ENCODE data around the gene CMTR2. TPM values are rescaled to one million over a fixed set of nuclear protein-coding genes. Genes with fewer than 3 reads are reported as not detected.

The CMTR2 gene
- total RNA-seq, 2 donors from 2014 or later: 16.0 to 17.4 TPM

- no peak for TF ChIP-seq CTCF (IDR thresholded peaks at IDR 0.05)
- intact Hi-C loops (cut with DNase I): loop anchor here (10.0 kb wide), 1 partner anchor 60 kb away; no protein-coding TSS in a partner anchor
- H3K9ac ChIP-seq (ENCODE audit: low read depth in 2 of 2, low read length in 2 of 2): no peak overlapping the region
Observed at GRCh38 chr16:71254832-71255525, 34.2 kb downstream of the CMTR2 start.

DNA sequence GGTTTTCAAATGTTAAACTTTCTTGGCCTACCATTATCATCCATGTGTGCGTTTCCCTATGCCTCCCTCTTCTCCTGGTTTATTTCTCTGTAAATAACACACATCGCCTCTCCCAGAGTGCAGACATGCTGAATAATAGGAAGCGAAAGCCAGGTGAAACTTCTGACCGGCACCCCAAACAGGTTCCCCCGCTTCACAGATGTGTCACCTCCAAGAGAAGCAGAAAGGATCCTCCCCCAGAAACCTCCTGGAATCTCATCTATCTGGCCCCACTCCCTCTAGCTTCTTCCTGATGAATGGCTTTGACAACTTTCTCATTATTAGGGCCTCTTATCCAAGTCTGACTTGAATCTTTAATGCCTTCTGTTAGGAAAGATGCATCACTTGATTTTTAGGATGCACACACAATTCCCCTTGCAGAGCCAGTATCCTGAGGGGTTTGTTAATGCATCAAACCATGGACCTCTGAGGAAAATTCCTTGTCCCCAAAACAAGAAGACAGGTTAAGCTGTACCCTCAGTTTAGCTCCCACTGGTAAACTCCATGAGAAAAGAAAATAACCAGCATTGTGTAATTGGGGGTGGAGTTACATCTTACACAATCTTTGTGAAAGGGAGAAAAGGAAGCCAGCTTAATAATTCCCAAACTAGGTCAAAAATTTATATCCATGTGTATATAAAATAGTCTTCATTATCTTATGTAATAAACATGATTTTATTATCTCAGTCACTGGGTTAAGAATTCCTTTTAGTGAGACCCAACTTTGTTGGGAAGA lies 38.6 kb downstream of the CMTR2 start:
- Histone ChIP-seq H3K9ac (ENCODE audit: low read depth in 2 of 2, low read length in 2 of 2) (no peak overlapping the region), H3K4me3 (no peak overlapping the region), H3K27ac (no peak overlapping the region), H3K27me3 (no peaks in the 10 kb centered on the region), H3K4me1 (no peaks in the 10 kb centered on the region), H3K9me3 (no peaks in the 10 kb centered on the region), H3K36me3 (no peaks in the 10 kb centered on the region)
- intact Hi-C loops (cut with DNase I): loop anchor here (10.0 kb wide), 1 partner anchor 64 kb away; no protein-coding TSS in a partner anchor
- TF ChIP-seq CTCF (IDR thresholded peaks at IDR 0.05): no peak
- DNase-seq: no peak

More at GRCh38 chr16:71254832-71255525, 34.2 kb downstream of the CMTR2 start:
- no peak for DNase-seq
- no peak overlapping the region for H3K27ac ChIP-seq
- no peaks in the 10 kb centered on the region for H3K4me1 ChIP-seq
- no peaks in the 10 kb centered on the region for H3K36me3 ChIP-seq
- no peak overlapping the region for H3K4me3 ChIP-seq
- H3K9me3 ChIP-seq: no peaks in the 10 kb centered on the region
- no peaks in the 10 kb centered on the region for H3K27me3 ChIP-seq

- H3K9ac ChIP-seq (ENCODE audit: low read depth in 2 of 2, low read length in 2 of 2): no peak overlapping the region
- TF ChIP-seq CTCF (IDR thresholded peaks at IDR 0.05): no peak
- no peaks in the 10 kb centered on the region for H3K27me3 ChIP-seq
- H3K4me3 ChIP-seq: no peak overlapping the region
- no peak for DNase-seq
- no peak overlapping the region for H3K27ac ChIP-seq
- no peaks in the 10 kb centered on the region for H3K9me3 ChIP-seq
- intact Hi-C loops (cut with DNase I): no loop called here
- no peaks in the 10 kb centered on the region for H3K4me1 ChIP-seq
- no peaks in the 10 kb centered on the region for H3K36me3 ChIP-seq
Observed at GRCh38 chr16:71249399-71249798, 39.8 kb downstream of the CMTR2 start.

DNA sequence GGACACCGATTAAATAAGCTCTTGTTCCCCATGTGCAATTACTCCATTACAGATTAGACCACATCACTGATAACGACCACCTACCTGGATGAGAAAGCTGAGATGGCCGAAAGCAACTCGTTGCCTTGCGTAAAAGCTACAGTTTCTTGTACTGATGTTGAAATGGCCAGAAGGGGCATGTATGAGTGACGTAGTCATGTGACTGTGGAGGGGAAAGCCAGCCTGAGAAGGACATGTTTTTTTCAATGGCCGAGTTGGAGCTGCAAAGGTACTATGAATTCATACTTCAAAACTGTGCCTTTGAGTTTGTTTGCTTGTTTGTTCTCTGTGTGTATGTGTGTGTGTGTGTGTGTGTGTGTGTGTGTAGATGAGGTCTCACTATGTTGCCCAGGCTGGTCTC lies 41.7 kb downstream of the CMTR2 start:
- Histone ChIP-seq H3K27me3 (no peaks in the 10 kb centered on the region), H3K27ac (no peak overlapping the region), H3K4me3 (no peak overlapping the region), H3K9me3 (no peaks in the 10 kb centered on the region), H3K4me1 (no peaks in the 10 kb centered on the region), H3K9ac (ENCODE audit: low read depth in 2 of 2, low read length in 2 of 2) (no peak overlapping the region), H3K36me3 (no peaks in the 10 kb centered on the region)
- no peak for DNase-seq
- intact Hi-C loops (cut with DNase I): no loop called here
- no peak for TF ChIP-seq CTCF (IDR thresholded peaks at IDR 0.05)

DNA sequence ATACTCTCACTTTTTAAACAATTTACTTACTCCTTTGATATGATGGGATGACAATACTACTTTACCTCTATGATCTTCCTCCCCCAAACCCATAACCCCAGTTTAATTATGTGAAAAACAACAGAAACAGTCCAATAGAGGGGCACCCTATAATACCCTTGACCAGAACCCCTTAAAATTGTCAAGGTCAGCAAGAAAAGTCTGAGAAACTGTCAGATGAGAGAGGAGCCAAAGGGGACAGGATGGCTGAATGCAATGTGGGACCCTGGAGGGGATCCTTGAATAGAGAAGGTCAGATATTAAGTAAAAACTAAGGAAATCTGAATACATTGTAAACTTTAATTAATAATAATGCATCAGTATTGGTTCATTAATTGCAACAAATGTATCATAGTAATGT lies 42.9 kb downstream of the CMTR2 start:
- Histone ChIP-seq H3K36me3 (no peaks in the 10 kb centered on the region), H3K27ac (no peak overlapping the region), H3K9ac (ENCODE audit: low read depth in 2 of 2, low read length in 2 of 2) (no peak overlapping the region), H3K9me3 (no peaks in the 10 kb centered on the region), H3K27me3 (no peaks in the 10 kb centered on the region), H3K4me3 (no peak overlapping the region), H3K4me1 (no peaks in the 10 kb centered on the region)
- intact Hi-C loops (cut with DNase I): no loop called here
- no peak for TF ChIP-seq CTCF (IDR thresholded peaks at IDR 0.05)
- DNase-seq: no peak

Measured in colonic mucosa (tissue), 4 donors.